HCT116 (cell line): ENCODE data around the gene RASGRF2. TPM values are rescaled to one million over a fixed set of nuclear protein-coding genes. Genes with fewer than 3 reads are reported as not detected.

Source experiments
- ATAC-seq: fragments of 200-7000 bp; cut with Tn5 transposase; 2 replicates; pipeline ENCODE4 v1.9.1; 2020; ENCODE audit warnings: mild to moderate bottlenecking, moderate library complexity
- BruUV-seq: library from RNA; stranded (reverse); fragments of 400-500 nt; replicated peaks from 2 replicates; lab custom pipeline; 2021; lab: Mats Ljungman, UMichigan
- CTCF ChIA-PET: fragments of 300-600 bp; sonication (Branson Sonifier 250); formaldehyde crosslinking; loops from one replicate; lab custom pipeline; 2021; ENCODE audit warnings: antibody characterized with exemption; lab: Charles Lee
- POLR2A ChIA-PET: fragments of 300-600, 350-600 bp; sonication (Branson Sonifier 250); formaldehyde crosslinking; loops from one replicate; lab custom pipeline; 2021; ENCODE audit warnings: antibody characterized with exemption; lab: Charles Lee
- RAD21 ChIA-PET, 2 experiments: fragments of 300-600 bp; sonication (Branson Sonifier 250); formaldehyde crosslinking; loops; one replicate each; lab custom pipeline; 2023; ENCODE audit warnings: low total read pairs in 2 of 2; ENCODE audit not compliant: uncharacterized antibody in 2 of 2, unreplicated experiment in 2 of 2, low non-redundant PET in 1 of 2; lab: Charles Lee
- DNase-seq: peaks from one replicate; pipeline ENCODE4 v3.0.0-alpha.2; 2010; ENCODE audit warnings: low read depth, low spot score
- H2AFZ ChIP-seq: fragments of 200-600 bp; shearing (Covaris generic), sonication (generic); 2 replicates; pipeline ENCODE4 v1.6.1; 2017; ENCODE audit warnings: low read depth, mixed run types, mixed read lengths, antibody characterized with exemption, low read length; ENCODE audit not compliant: poor library complexity, severe bottlenecking
- H3K27ac ChIP-seq: 2 replicates; pipeline ENCODE4 v1.5.1; 2012; ENCODE audit warnings: low read depth, low read length
- H3K27me3 ChIP-seq: fragments of 200-600 bp; sonication (generic); 2 replicates; pipeline ENCODE4 v1.6.1; 2016; ENCODE audit warnings: mixed run types, low read length, mixed read lengths; ENCODE audit not compliant: insufficient read depth
- H3K36me3 ChIP-seq, 2 experiments: fragments of 200-500 bp in 1 of 2; fragments of 200-600 bp in 1 of 2; sonication (Bioruptor generic) in 1 of 2; sonication (generic) in 1 of 2; 2 replicates each; pipeline versions ENCODE4 v1.5.1 to v1.6.1; 2014 to 2016; ENCODE audit warnings: low read length in 2 of 2, inconsistent platforms in 1 of 2, mixed read lengths in 1 of 2, mixed run types in 1 of 2; ENCODE audit not compliant: insufficient read depth in 2 of 2, control insufficient read depth in 1 of 2
- H3K4me1 ChIP-seq, 2 experiments: fragments of 200-600 bp in 1 of 2; sonication (generic) in 1 of 2; 2 replicates each; pipeline versions ENCODE4 v1.5.1 to v1.6.1; 2012 to 2017; ENCODE audit warnings: low read length in 2 of 2, inconsistent platforms in 1 of 2, mild to moderate bottlenecking in 1 of 2, mixed read lengths in 1 of 2, mixed run types in 1 of 2, moderate library complexity in 1 of 2; ENCODE audit not compliant: insufficient read depth in 2 of 2, control insufficient read depth in 1 of 2
- H3K4me2 ChIP-seq: fragments of 200-600 bp; sonication (generic); 2 replicates; pipeline ENCODE4 v1.6.1; 2017; ENCODE audit warnings: mixed run types, low read length, mixed read lengths
- H3K4me3 ChIP-seq, 2 experiments: fragments of 200-600 bp in 1 of 2; sonication (generic) in 1 of 2; replicated peaks in 1 of 2; 2 replicates each; pipeline ENCODE4 v1.5.1; 2011 to 2016; ENCODE audit warnings: low read length in 2 of 2, control low read depth in 1 of 2, low read depth in 1 of 2, mild to moderate bottlenecking in 1 of 2, mixed read lengths in 1 of 2, mixed run types in 1 of 2
- H3K79me2 ChIP-seq: fragments of 200-600 bp; sonication (generic); 2 replicates; pipeline ENCODE4 v1.6.1; 2017; ENCODE audit warnings: mild to moderate bottlenecking, mixed run types, low read length, moderate library complexity, mixed read lengths; ENCODE audit not compliant: insufficient read depth
- H3K9ac ChIP-seq: fragments of 200-600 bp; sonication (generic); 2 replicates; pipeline ENCODE4 v1.6.1; 2016; ENCODE audit warnings: low read length, mixed read lengths
- H3K9me2 ChIP-seq: fragments of 200-600 bp; sonication (generic), shearing (Covaris generic); 2 replicates; pipeline ENCODE4 v1.6.1; 2017; ENCODE audit warnings: mixed run types, mild to moderate bottlenecking, moderate library complexity; ENCODE audit not compliant: insufficient read depth
- H3K9me3 ChIP-seq, 2 experiments: fragments of 200-500 bp in 1 of 2; fragments of 200-600 bp in 1 of 2; sonication (Bioruptor generic) in 1 of 2; sonication (generic) in 1 of 2; 2 replicates each; pipeline ENCODE4 v1.6.1; 2014 to 2017; ENCODE audit warnings: low read length in 2 of 2, mixed read lengths in 2 of 2, inconsistent platforms in 1 of 2, low read depth in 1 of 2, mild to moderate bottlenecking in 1 of 2, mixed run types in 1 of 2, moderate library complexity in 1 of 2; ENCODE audit not compliant: control insufficient read depth in 1 of 2, insufficient read depth in 1 of 2
- H4K20me1 ChIP-seq: fragments of 200-600 bp; sonication (generic), shearing (Covaris generic); 2 replicates; pipeline ENCODE4 v1.6.1; 2017; ENCODE audit warnings: mixed run types, mild to moderate bottlenecking, moderate library complexity; ENCODE audit not compliant: insufficient read depth
- CBX3 ChIP-seq: IDR thresholded peaks from 2 replicates; pipeline ENCODE4 v1.6.1; 2012; ENCODE audit warnings: low read depth
- ELF1 ChIP-seq: IDR thresholded peaks from 2 replicates; pipeline ENCODE4 v1.6.1; 2012; ENCODE audit warnings: low read depth, borderline replicate concordance
- EZH2 ChIP-seq: fragments of 200-600 bp; sonication (generic); IDR thresholded peaks from 2 replicates; pipeline ENCODE4 v1.6.1; 2017; ENCODE audit warnings: antibody characterized with exemption, mixed run types
- FOSL1 ChIP-seq: IDR thresholded peaks from 2 replicates; pipeline ENCODE4 v1.6.1; 2012; ENCODE audit warnings: low read depth
- JUND ChIP-seq: IDR thresholded peaks from 2 replicates; pipeline ENCODE4 v1.6.1; 2012
- POLR2A ChIP-seq: IDR thresholded peaks from 2 replicates; pipeline ENCODE4 v1.7.0; 2011; ENCODE audit warnings: borderline replicate concordance; ENCODE audit not compliant: insufficient read depth, insufficient read length; ENCODE audit errors: extremely low read depth
- POLR2AphosphoS5 ChIP-seq: IDR thresholded peaks from 2 replicates; pipeline ENCODE4 v1.6.1; 2011; ENCODE audit warnings: mild to moderate bottlenecking, low read depth, low read length, moderate library complexity
- REST ChIP-seq: IDR thresholded peaks from 2 replicates; pipeline ENCODE4 v1.6.1; 2012; ENCODE audit warnings: low read depth
- SIN3A ChIP-seq: IDR thresholded peaks from 2 replicates; pipeline ENCODE4 v1.6.1; 2012; ENCODE audit warnings: low read depth
- SP1 ChIP-seq: IDR thresholded peaks from 2 replicates; pipeline ENCODE4 v1.6.1; 2012; ENCODE audit warnings: low read depth
- SRF ChIP-seq: IDR thresholded peaks from 2 replicates; pipeline ENCODE4 v1.6.1; 2012; ENCODE audit warnings: low read depth
- TCF7L2 ChIP-seq: IDR thresholded peaks from 2 replicates; pipeline ENCODE4 v1.7.0; 2011; ENCODE audit warnings: borderline replicate concordance, inconsistent platforms; ENCODE audit not compliant: insufficient read depth, insufficient read length; ENCODE audit errors: extremely low read depth
- YY1 ChIP-seq: IDR thresholded peaks from 2 replicates; pipeline ENCODE4 v1.6.1; 2011; ENCODE audit warnings: low read length, low read depth, moderate library complexity, mild to moderate bottlenecking; ENCODE audit not compliant: insufficient replicate concordance; ENCODE audit errors: extremely low read depth
- ZBTB33 ChIP-seq: IDR thresholded peaks from 2 replicates; pipeline ENCODE4 v1.6.1; 2011; ENCODE audit warnings: mild to moderate bottlenecking, low read length, moderate library complexity; ENCODE audit not compliant: insufficient replicate concordance; ENCODE audit errors: extremely low read depth
- ZNF274 ChIP-seq: fragments of 200-500 bp; sonication (Bioruptor generic); IDR thresholded peaks from 2 replicates; pipeline ENCODE4 v1.6.1; 2014; ENCODE audit warnings: mild to moderate bottlenecking, low read depth, low read length, inconsistent platforms
- intact Hi-C: fragments of 100-400 bp; cut with micrococcal nuclease; formaldehyde crosslinking; loops from 2 replicates; pipeline ENCODE4 v1.10.0; 2022
- total RNA-seq: library from RNA; stranded (reverse); gene quantifications from one replicate; pipeline ENCODE4 v1.2.1, GENCODE V29; 2021; ENCODE audit not compliant: unreplicated experiment
- TF ChIP-seq, protein P1 (sequence below), 3 experiments: fragments of 200-600 bp in 1 of 3; sonication (generic) in 1 of 3; IDR thresholded peaks in 2 of 3; conservative IDR thresholded peaks in 1 of 3; 2 replicates each; pipeline ENCODE4 v1.5.1; 2012 to 2017; ENCODE audit warnings: low read depth in 2 of 3, low read length in 2 of 3, antibody characterized with exemption in 1 of 3, borderline replicate concordance in 1 of 3, control low read depth in 1 of 3, mild to moderate bottlenecking in 1 of 3, mixed read lengths in 1 of 3, mixed run types in 1 of 3, moderate library complexity in 1 of 3; ENCODE audit not compliant: insufficient read depth in 1 of 3
- TF ChIP-seq, protein P2 (sequence below): IDR thresholded peaks from 2 replicates; pipeline ENCODE4 v1.6.1; 2012

Gene RASGRF2
- total RNA-seq, 1 experiment from 2014 or later, result 0.05 TPM

DNA sequence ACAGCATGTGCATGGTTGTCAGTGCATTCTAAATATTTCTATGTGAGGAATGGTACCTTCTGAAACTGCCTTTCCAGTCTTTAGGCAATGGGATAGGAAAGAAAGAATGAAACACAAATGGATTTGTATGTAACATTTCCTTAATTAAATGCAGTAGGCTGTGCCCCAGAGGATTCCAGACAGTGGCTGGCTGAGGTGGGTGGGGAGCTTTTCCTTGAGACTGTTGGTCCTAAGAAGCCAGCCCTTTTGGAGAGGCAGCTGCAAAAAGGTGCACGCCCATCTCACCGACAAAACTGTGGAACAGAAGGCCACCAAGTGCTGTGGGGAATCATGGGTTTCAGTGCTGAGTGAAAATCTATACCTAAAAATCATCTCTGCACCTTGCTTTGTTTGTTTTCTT is 266.1 kb downstream of the RASGRF2 start:
- Histone ChIP-seq H4K20me1 (no peaks in the 10 kb centered on the region), H3K27me3 (no peaks in the 10 kb centered on the region), H3K27ac (no peak overlapping the region), H3K4me1 (no peaks in the 10 kb centered on the region), H3K9me3 (no peaks in the 10 kb centered on the region), H3K36me3 (no peaks in the 10 kb centered on the region), H2AFZ (no peak overlapping the region), H3K9me2 (no peaks in the 10 kb centered on the region), H3K9ac (no peak overlapping the region), H3K4me3 (no peak overlapping the region), H3K4me2 (no peak overlapping the region), H3K79me2 (no peaks in the 10 kb centered on the region)
- RAD21 ChIA-PET, result no interaction called here
- intact Hi-C loops, result no loop called here
- DNase-seq (no peak), ATAC-seq (no peak)
- CTCF ChIA-PET, result no interaction called here
- no peak for TF ChIP-seq EZH2
- TF ChIP-seq SIN3A, result no peak
- TF ChIP-seq POLR2AphosphoS5, result no peak
- no peak for TF ChIP-seq ZNF274
- TF ChIP-seq FOSL1, result no peak
- TF ChIP-seq ELF1, result no peak
- no peak for TF ChIP-seq POLR2A
- TF ChIP-seq, protein P1, sequence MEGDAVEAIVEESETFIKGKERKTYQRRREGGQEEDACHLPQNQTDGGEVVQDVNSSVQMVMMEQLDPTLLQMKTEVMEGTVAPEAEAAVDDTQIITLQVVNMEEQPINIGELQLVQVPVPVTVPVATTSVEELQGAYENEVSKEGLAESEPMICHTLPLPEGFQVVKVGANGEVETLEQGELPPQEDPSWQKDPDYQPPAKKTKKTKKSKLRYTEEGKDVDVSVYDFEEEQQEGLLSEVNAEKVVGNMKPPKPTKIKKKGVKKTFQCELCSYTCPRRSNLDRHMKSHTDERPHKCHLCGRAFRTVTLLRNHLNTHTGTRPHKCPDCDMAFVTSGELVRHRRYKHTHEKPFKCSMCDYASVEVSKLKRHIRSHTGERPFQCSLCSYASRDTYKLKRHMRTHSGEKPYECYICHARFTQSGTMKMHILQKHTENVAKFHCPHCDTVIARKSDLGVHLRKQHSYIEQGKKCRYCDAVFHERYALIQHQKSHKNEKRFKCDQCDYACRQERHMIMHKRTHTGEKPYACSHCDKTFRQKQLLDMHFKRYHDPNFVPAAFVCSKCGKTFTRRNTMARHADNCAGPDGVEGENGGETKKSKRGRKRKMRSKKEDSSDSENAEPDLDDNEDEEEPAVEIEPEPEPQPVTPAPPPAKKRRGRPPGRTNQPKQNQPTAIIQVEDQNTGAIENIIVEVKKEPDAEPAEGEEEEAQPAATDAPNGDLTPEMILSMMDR (IDR thresholded peaks at IDR 0.05 in 2 of 3, conservative IDR thresholded peaks at IDR 0.05 in 1 of 3; ENCODE audit: borderline replicate concordance in 1 of 3, insufficient read depth in 1 of 3, low read depth in 2 of 3, low read length in 2 of 3), result no peak
- TF ChIP-seq, protein P2, sequence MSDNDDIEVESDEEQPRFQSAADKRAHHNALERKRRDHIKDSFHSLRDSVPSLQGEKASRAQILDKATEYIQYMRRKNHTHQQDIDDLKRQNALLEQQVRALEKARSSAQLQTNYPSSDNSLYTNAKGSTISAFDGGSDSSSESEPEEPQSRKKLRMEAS, result no peak
- TF ChIP-seq CBX3, result no peak
- TF ChIP-seq SP1, result no peak
- no peak for TF ChIP-seq SRF
- no peak for TF ChIP-seq REST
- no peak for TF ChIP-seq JUND
- TF ChIP-seq TCF7L2, result no peak
- TF ChIP-seq ZBTB33, result no peak
- no peak for TF ChIP-seq YY1
- POLR2A ChIA-PET, result no interaction called here
- no TSS peak for BruUV-seq
